GM18517 (cell line): ENCODE data around the gene RSPRY1.

Experiments used
- ATAC-seq: cut with Tn5 transposase; IDR thresholded peaks from one replicate; pipeline ENCODE4 v1.9.1; 2021; ENCODE audit warnings: mild to moderate bottlenecking, moderate library complexity; ENCODE audit not compliant: unreplicated experiment

The RSPRY1 gene

GRCh38 chr16:57289391-57290257 is 103.5 kb downstream of the RSPRY1 start:
- no peak for ATAC-seq
